Endothelial cell of umbilical vein (primary cell): Measurements from ENCODE around the gene TMCC3. TPM values are rescaled to one million over a fixed set of nuclear protein-coding genes. Genes with fewer than 3 reads are reported as not detected.
A peak's percentile ranks its signal among the peaks of the same experiment; 100 is the strongest.

Experiments used
- BruUV-seq: library from RNA; stranded (reverse); fragments of 400-500 nt; replicated peaks from 2 replicates; lab custom pipeline; 2021; lab: Mats Ljungman, UMichigan
- CTCF ChIA-PET: fragments of 300-600, 350-600 bp; sonication (Branson Sonifier 250); formaldehyde crosslinking; loops from one replicate; lab custom pipeline; 2021; ENCODE audit warnings: antibody characterized with exemption, inconsistent platforms; lab: Charles Lee
- POLR2A ChIA-PET: fragments of 300-600, 350-600 bp; sonication (Branson Sonifier 250); formaldehyde crosslinking; loops from one replicate; lab custom pipeline; 2021; ENCODE audit warnings: antibody characterized with exemption, inconsistent platforms; lab: Charles Lee
- DNase-seq: peaks from one replicate; pipeline ENCODE4 v3.0.0-alpha.2; 2011; ENCODE audit warnings: low read depth, low spot score
- FAIRE-seq: peaks from 2 replicates; lab custom pipeline; 2011; peaks lifted over from hg19 to GRCh38; lab: Jason Lieb, UNC
- H2AFZ ChIP-seq: 2 replicates; pipeline ENCODE4 v1.6.0; 2012; ENCODE audit warnings: low read depth, low read length, control low read depth, inconsistent platforms
- H3K27ac ChIP-seq: 2 replicates; pipeline ENCODE4 v1.5.1; 2011; ENCODE audit warnings: low read depth, mild to moderate bottlenecking, control low read depth, low read length, moderate library complexity; ENCODE audit not compliant: insufficient read depth
- H3K27me3 ChIP-seq, 2 experiments: 2 replicates each; pipeline versions ENCODE4 v1.6.0 to v1.6.1; 2011; ENCODE audit warnings: low read length in 2 of 2, mixed read lengths in 1 of 2; ENCODE audit not compliant: control insufficient read depth in 2 of 2, insufficient read depth in 2 of 2
- H3K36me3 ChIP-seq, 2 experiments: 2 replicates in 1 of 2; 3 replicates in 1 of 2; pipeline ENCODE4 v1.5.1; 2011; ENCODE audit warnings: low read length in 2 of 2, mild to moderate bottlenecking in 1 of 2, moderate library complexity in 1 of 2; ENCODE audit not compliant: control insufficient read depth in 2 of 2, insufficient read depth in 2 of 2; ENCODE audit errors: extremely low read depth in 1 of 2
- H3K4me1 ChIP-seq: 3 replicates; pipeline ENCODE4 v1.5.1; 2011; ENCODE audit warnings: mild to moderate bottlenecking, low read length; ENCODE audit not compliant: control insufficient read depth, insufficient read depth; ENCODE audit errors: extremely low read depth
- H3K4me2 ChIP-seq: 2 replicates; pipeline ENCODE4 v1.6.1; 2011; ENCODE audit warnings: low read length, control low read depth, mixed read lengths; ENCODE audit not compliant: insufficient read depth
- H3K4me3 ChIP-seq, 3 experiments: fragments of 200-600 bp in 1 of 3; sonication (generic), shearing (Covaris generic) in 1 of 3; replicated peaks in 1 of 3; 2 replicates each; pipeline ENCODE4 v1.5.1; 2011 to 2016; ENCODE audit warnings: control low read depth in 3 of 3, low read length in 3 of 3, mild to moderate bottlenecking in 2 of 3, inconsistent platforms in 1 of 3, low read depth in 1 of 3, moderate library complexity in 1 of 3; ENCODE audit not compliant: insufficient read depth in 1 of 3
- H3K79me2 ChIP-seq: 2 replicates; pipeline ENCODE4 v1.6.0; 2012; ENCODE audit warnings: low read length, inconsistent platforms; ENCODE audit not compliant: control insufficient read depth, insufficient read depth
- H3K9ac ChIP-seq: replicated peaks from 2 replicates; pipeline ENCODE3; 2011; ENCODE audit warnings: low read length, control low read depth; ENCODE audit not compliant: insufficient read depth; ENCODE audit errors: extremely low read depth
- H3K9me1 ChIP-seq: replicated peaks from 3 replicates; pipeline ENCODE4 v1.6.0; 2011; ENCODE audit warnings: mild to moderate bottlenecking, low read length; ENCODE audit not compliant: control insufficient read depth, insufficient read depth; ENCODE audit errors: extremely low read depth
- H3K9me3 ChIP-seq: replicated peaks from 2 replicates; pipeline ENCODE4 v1.5.1; 2012; ENCODE audit warnings: low read length, inconsistent platforms; ENCODE audit not compliant: control insufficient read depth, insufficient read depth
- H4K20me1 ChIP-seq: replicated peaks from 2 replicates; pipeline ENCODE3; 2011; ENCODE audit warnings: mild to moderate bottlenecking, low read length; ENCODE audit not compliant: control insufficient read depth, insufficient read depth; ENCODE audit errors: extremely low read depth
- CTCF ChIP-seq, 2 donors: IDR thresholded peaks; 1 replicate in 1 of 2; 2 replicates in 1 of 2; pipeline ENCODE4 v1.5.1; 2011; ENCODE audit warnings: low read length in 2 of 2, mild to moderate bottlenecking in 2 of 2, moderate library complexity in 2 of 2, control low read depth in 1 of 2, inconsistent platforms in 1 of 2, low read depth in 1 of 2; ENCODE audit not compliant: insufficient read depth in 1 of 2; ENCODE audit errors: extremely low read depth in 1 of 2
- EZH2 ChIP-seq: IDR thresholded peaks from 2 replicates; pipeline ENCODE4 v1.6.1; 2012; ENCODE audit warnings: borderline replicate concordance, low read depth, mild to moderate bottlenecking, moderate library complexity, low read length, inconsistent platforms; ENCODE audit not compliant: severe bottlenecking
- FOS ChIP-seq: IDR thresholded peaks from 2 replicates; pipeline ENCODE4 v1.6.1; 2011; ENCODE audit warnings: mild to moderate bottlenecking, low read length, moderate library complexity, borderline replicate concordance; ENCODE audit not compliant: insufficient read depth
- GATA2 ChIP-seq: IDR thresholded peaks from 2 replicates; pipeline ENCODE4 v1.7.0; 2011; ENCODE audit warnings: low read depth, mild to moderate bottlenecking, moderate library complexity, mixed read lengths, low read length; ENCODE audit not compliant: insufficient read length, insufficient read depth
- JUN ChIP-seq: IDR thresholded peaks from 2 replicates; pipeline ENCODE4 v1.6.1; 2011; ENCODE audit warnings: borderline replicate concordance, low read depth; ENCODE audit not compliant: insufficient read length, insufficient read depth
- MAX ChIP-seq: IDR thresholded peaks from 2 replicates; pipeline ENCODE4 v1.6.1; 2011; ENCODE audit not compliant: insufficient read depth, insufficient read length
- MYC ChIP-seq: IDR thresholded peaks from one replicate; pipeline ENCODE4 v1.6.1; 2011; ENCODE audit warnings: mild to moderate bottlenecking, low read depth, low read length
- POLR2A ChIP-seq: IDR thresholded peaks from 2 replicates; pipeline ENCODE4 v1.6.1; 2012; ENCODE audit warnings: low read depth, mild to moderate bottlenecking, control low read depth, low read length
- POLR2AphosphoS5 ChIP-seq: IDR thresholded peaks from 2 replicates; pipeline ENCODE4 v1.6.1; 2012; ENCODE audit warnings: low read depth, mild to moderate bottlenecking, control low read depth, low read length, moderate library complexity; ENCODE audit not compliant: insufficient read depth
- dilution Hi-C: fragments of 300-500 bp; cut with MboI; formaldehyde crosslinking; loops from one replicate; pipeline ENCODE4 v1.15.0; 2019; ENCODE audit warnings: low sequenced_read_pairs; ENCODE audit not compliant: extremely low pct_ligation_motif_present
- intact Hi-C: fragments of 100-400 bp; cut with micrococcal nuclease; formaldehyde crosslinking; loops from one replicate; pipeline ENCODE4 v1.10.0; 2022
- polyA plus RNA-seq, 4 experiments: library from polyadenylated mRNA; depleted of rRNA in 3 of 4; stranded (reverse) in 3 of 4; unstranded in 1 of 4; fragments of >200 nt; gene quantifications; 2 replicates each; pipeline versions ENCODE4 v1.2.1 to v1.2.3, GENCODE V29; 2011 to 2012; ENCODE audit warnings: missing spikeins in 1 of 4
- total RNA-seq: library from RNA; stranded (reverse); gene quantifications from 2 replicates; pipeline ENCODE4 v1.2.3, GENCODE V29; 2021

Gene TMCC3
- total and polyA plus RNA-seq, 2 donors (not counting 3 experiments of a cell fraction or from before 2014, with no cell fraction given): 13.5 to 30.4 TPM

- peak; percentile 81 for DNase-seq
- BruUV-seq: TSS peak; percentile 95
Measured at GRCh38 chr12:94621662-94622359, 28.5 kb downstream of the TMCC3 start.

More at GRCh38 chr12:94621662-94622359, 28.5 kb downstream of the TMCC3 start:
- intact Hi-C loops: loop anchor here (1.0 to 2.0 kb wide), 5 partner anchors 22 to 51 kb away; no protein-coding TSS in a partner anchor
- H3K9me3 ChIP-seq: no peaks in the 10 kb centered on the region
- peak overlapping the region; percentile 99 for H3K4me2 ChIP-seq
- dilution Hi-C loops: no loop called here
- no peaks in the 10 kb centered on the region for H3K27me3 ChIP-seq
- H3K4me1 ChIP-seq: peaks cover 41% of the 10 kb centered on the region
- peaks cover 0 to 2% of the 10 kb centered on the region in 2 experiments for H3K36me3 ChIP-seq
- no peaks in the 10 kb centered on the region for H3K9me1 ChIP-seq
- no peaks in the 10 kb centered on the region for H4K20me1 ChIP-seq
- no peak for TF ChIP-seq CTCF (IDR thresholded peaks at IDR 0.05; ENCODE audit: extremely low read depth in 1 of 2, insufficient read depth in 1 of 2, low read depth in 1 of 2, low read length in 2 of 2)
- peak; percentile 59 for TF ChIP-seq GATA2
- no peak for TF ChIP-seq EZH2
- no peak for TF ChIP-seq POLR2AphosphoS5
- TF ChIP-seq JUN: peak; percentile 29
- peak; percentile 86 for TF ChIP-seq FOS
- no peak for TF ChIP-seq MYC
- no peak for TF ChIP-seq MAX
- TF ChIP-seq POLR2A: no peak
- peak; percentile 68 for FAIRE-seq
- peak overlapping the region; percentile 55 for H2AFZ ChIP-seq
- peak overlapping the region; percentile 97 for H3K27ac ChIP-seq
- peaks cover 63% of the 10 kb centered on the region for H3K79me2 ChIP-seq
- H3K4me3 ChIP-seq: peak overlapping the region in 2 of 3 experiments; percentile 67 to 72
- POLR2A ChIA-PET: no interaction called here
- CTCF ChIA-PET: interaction anchor here (1.0 to 2.1 kb wide), 7 partner anchors 15 to 104 kb away, joined by 3 to 5 read pairs (median 3); no protein-coding TSS in a partner anchor
- H3K9ac ChIP-seq: peak overlapping the region; percentile 90
